GM19193 (cell line): Measurements from ENCODE around the gene MB.

Experiments
- POLR2A ChIP-seq: IDR thresholded peaks from 4 replicates; pipeline ENCODE4 v1.6.1; 2011; ENCODE audit not compliant: insufficient read depth, insufficient read length; ENCODE audit errors: extremely low read depth

The MB gene

DNA sequence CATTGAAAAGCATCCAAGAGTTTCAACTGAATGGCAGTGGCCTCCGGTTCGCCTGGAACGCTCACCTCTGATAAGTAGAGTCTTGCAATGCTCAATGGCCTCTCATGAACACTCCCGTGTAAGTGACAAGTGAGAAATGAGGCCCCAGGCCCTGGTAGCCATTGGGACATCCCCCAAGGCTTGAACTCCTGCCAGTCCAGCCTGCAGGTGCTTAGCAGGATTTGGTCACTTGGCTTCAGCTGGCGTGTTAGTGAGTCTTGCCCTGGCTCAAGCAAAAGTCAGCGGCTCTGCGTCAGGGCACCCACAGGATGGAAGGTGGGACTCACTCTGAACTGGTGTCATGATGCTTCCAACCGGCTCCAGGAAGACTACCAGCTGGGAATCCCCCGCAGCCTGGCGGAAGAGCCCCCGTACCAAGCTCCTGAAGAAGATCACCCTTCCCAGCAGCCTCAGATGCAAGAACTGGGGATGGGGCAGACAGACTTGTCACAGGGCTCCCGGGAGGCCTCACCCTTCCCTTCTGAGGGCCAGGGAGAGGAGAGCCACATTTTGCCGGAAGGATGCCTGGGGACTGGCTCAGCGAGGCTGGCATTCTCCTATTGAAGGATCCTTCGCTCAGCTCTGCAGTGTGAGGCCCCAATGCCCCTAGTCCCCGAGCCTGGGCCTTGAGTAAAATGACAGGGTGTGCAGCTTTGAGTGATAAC lies 19.3 kb downstream of the MB start:
- no peak for TF ChIP-seq POLR2A

- no peak for TF ChIP-seq POLR2A
Measured at GRCh38 chr22:35596821-35597220, 20.3 kb downstream of the MB start.

DNA sequence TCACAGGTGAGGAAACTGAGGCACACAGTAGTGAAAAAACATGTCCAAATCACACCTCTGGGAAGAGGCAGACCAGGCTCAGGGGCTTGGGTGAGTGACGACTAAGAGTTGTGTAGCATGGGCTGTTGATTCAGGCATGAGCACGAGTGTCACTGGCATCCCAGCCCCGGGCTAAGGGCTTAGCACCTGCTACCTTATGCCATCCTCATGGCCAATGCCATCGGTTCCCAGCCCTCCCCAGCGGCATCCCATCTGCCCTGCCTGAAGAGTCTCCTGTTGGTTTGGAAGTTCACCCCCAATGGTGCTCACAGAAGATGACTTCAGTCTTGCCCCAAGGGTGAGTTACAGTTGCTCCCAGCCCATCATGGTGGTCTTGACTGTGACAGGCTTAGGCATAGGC lies 22.4 kb downstream of the MB start:
- TF ChIP-seq POLR2A, result no peak

- no peak for TF ChIP-seq POLR2A
Measured at GRCh38 chr22:35593891-35594470, 23.1 kb downstream of the MB start.

DNA sequence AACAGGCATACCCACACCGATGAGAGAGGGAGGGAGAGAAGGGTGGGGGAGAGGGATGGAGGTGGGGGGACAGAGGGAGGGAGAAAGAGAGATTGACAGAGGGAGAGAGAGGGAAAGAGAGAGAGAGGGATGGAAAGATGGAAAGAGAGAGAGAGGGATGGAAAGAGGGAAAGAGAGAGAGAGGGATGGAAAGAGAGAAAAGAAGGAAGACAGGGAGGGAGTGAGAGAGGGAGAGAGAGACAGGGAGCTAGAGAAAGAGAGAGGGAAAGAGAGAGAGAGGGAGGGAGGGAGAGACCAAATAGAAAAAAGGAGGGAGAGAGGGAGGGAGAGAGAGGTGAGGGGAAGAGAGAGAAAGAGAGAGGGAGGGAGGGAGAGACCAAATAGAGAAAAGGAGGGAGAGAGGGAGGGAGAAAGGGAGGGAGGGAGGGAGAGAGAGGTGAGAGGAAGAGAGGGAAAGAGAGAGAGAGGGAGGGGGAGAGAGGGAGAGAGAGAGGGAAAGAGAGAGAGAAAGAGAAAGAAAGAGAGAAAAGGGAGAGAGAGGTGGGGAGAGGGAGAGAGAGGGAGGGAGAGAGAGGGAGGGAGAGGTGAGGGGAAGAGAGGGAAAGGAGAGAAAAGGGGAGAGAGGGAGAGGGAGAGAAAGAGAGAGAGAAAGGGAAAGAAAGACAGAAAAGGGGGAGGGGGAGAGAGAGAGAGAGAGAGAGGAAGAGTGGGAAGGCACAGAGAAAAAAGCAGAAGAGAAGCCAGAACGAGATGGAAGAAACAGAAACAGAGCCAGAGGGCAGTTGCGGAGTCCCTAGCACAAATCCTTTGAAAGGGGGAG lies 23.8 kb downstream of the MB start:
- TF ChIP-seq POLR2A, result no peak

- TF ChIP-seq POLR2A, result no peak
Measured at GRCh38 chr22:35592418-35592967, 24.6 kb downstream of the MB start.

- no peak for TF ChIP-seq POLR2A
Measured at GRCh38 chr22:35591714-35592417, 25.3 kb downstream of the MB start.

- no peak for TF ChIP-seq POLR2A
Measured at GRCh38 chr22:35590634-35591295, 26.4 kb downstream of the MB start.

DNA sequence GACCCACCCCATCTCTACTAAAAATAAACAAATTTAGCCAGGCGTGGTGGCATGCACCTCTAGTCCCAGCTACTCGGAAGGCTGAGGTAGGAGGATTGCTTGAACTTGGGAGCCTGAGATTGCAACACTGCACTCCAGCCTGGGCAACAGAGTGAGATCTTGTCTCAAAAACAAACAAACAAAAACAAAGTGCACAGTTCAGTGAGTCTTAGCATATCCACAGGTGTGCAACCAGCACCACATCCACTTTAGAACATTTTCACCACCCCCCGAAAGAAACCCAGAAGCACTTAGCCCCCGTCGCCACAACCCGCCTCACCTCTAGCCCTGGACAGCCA lies 27.4 kb downstream of the MB start:
- TF ChIP-seq POLR2A, result no peak

GRCh38 chr22:35589071-35589755 lies 27.9 kb downstream of the MB start:
- no peak for TF ChIP-seq POLR2A

DNA sequence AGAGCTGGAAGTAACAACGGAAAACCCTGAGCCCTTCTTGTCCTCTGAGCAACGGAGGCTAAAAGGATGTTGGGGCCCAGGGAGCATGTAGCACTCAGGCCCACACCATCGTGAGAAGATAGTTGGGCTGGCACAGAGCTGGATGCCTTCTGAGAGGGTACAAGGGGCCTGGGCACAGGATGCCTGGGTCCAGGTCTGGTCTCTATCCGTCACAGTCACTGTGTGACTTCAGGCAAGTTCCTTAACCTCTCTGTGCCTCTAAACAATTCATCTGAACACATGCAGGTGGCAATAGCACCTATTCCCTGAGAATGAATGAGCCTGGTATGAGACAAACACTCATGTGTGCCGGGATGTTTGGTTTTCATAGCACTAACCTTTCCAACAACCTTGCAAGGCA lies 29.2 kb downstream of the MB start:
- no peak for TF ChIP-seq POLR2A

DNA sequence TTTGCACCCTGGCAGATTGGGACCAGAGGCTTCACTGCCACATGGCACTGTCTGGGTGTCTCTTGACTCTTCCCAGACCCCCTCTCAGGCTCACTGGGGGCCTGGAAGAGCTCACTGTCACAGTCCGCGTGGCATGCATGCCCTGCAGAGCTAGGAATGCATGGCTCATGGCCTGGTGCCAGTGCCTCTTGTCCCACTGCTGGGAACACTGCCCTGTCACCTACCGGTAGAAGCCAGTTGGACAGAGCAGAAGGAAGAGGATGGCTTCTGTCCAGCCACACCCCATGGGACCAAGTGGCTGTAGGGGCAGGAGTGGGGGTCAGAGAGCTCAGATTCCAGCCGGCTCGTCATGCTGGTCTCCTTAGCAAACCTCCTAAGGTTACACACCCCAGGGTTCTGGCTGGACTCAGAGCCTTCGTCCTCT lies 29.7 kb downstream of the MB start:
- no peak for TF ChIP-seq POLR2A

- no peak for TF ChIP-seq POLR2A
Measured at GRCh38 chr22:35586771-35587170, 30.4 kb downstream of the MB start.
